ENCODE measurements around the gene PTCD2.
A peak's percentile ranks its signal among the peaks of the same experiment; 100 is the strongest.

Gene PTCD2

GRCh38 chr5:72291601-72292000 is 28.6 kb upstream of the PTCD2 start:
- H3K4me1 ChIP-seq (ENCODE audit: control insufficient read depth, low read length), result peaks cover 94% of the 10 kb centered on the region

GRCh38 chr5:72292411-72292810 is 27.8 kb upstream of the PTCD2 start:
- H3K4me3 ChIP-seq (ENCODE audit: low read length), result peak overlapping the region; percentile 72
- H3K4me2 ChIP-seq (ENCODE audit: low read length), result peak overlapping the region; percentile 94
- peaks cover 94% of the 10 kb centered on the region for H3K4me1 ChIP-seq (ENCODE audit: control insufficient read depth, low read length)
- no peaks in the 10 kb centered on the region for H4K20me1 ChIP-seq (ENCODE audit: control insufficient read depth, insufficient read depth, low read depth, low read length)
- H3K27me3 ChIP-seq (ENCODE audit: control insufficient read depth, low read length), result no peaks in the 10 kb centered on the region
- peaks cover 82% of the 10 kb centered on the region for H3K79me2 ChIP-seq (ENCODE audit: control insufficient read depth, low read length)
- TF ChIP-seq EZH2phosphoT487 (IDR thresholded peaks at IDR 0.05; ENCODE audit: borderline replicate concordance, low read length) (no peak), CTCF (IDR thresholded peaks at IDR 0.05; ENCODE audit: low read depth, low read length, poor library complexity, severe bottlenecking) (no peak)
- H3K9me3 ChIP-seq (ENCODE audit: control insufficient read depth, insufficient read depth, low read length), result no peaks in the 10 kb centered on the region
- peaks cover 62% of the 10 kb centered on the region for H3F3A ChIP-seq (ENCODE audit: control insufficient read depth, insufficient read depth)
- peaks cover 88% of the 10 kb centered on the region for H3K36me3 ChIP-seq (ENCODE audit: control insufficient read depth, low read length)
- H3K9me2 ChIP-seq (replicated peaks; ENCODE audit: control insufficient read depth, low read length), result no peaks in the 10 kb centered on the region
- H3K27ac ChIP-seq (ENCODE audit: low read depth, low read length), result peak overlapping the region; percentile 95

More at GRCh38 chr5:72291601-72292000, 28.6 kb upstream of the PTCD2 start:
- H4K20me1 ChIP-seq (ENCODE audit: control insufficient read depth, insufficient read depth, low read depth, low read length), result no peaks in the 10 kb centered on the region
- H3K27ac ChIP-seq (ENCODE audit: low read depth, low read length), result peak overlapping the region; percentile 95
- peak overlapping the region; percentile 94 for H3K4me2 ChIP-seq (ENCODE audit: low read length)
- H3K27me3 ChIP-seq (ENCODE audit: control insufficient read depth, low read length), result no peaks in the 10 kb centered on the region
- H3K36me3 ChIP-seq (ENCODE audit: control insufficient read depth, low read length), result peaks cover 88% of the 10 kb centered on the region
- no peaks in the 10 kb centered on the region for H3K9me2 ChIP-seq (replicated peaks; ENCODE audit: control insufficient read depth, low read length)
- H3F3A ChIP-seq (ENCODE audit: control insufficient read depth, insufficient read depth), result peaks cover 59% of the 10 kb centered on the region
- no peaks in the 10 kb centered on the region for H3K9me3 ChIP-seq (ENCODE audit: control insufficient read depth, insufficient read depth, low read length)
- peak overlapping the region; percentile 60 for H3K4me3 ChIP-seq (ENCODE audit: low read length)
- TF ChIP-seq CTCF (IDR thresholded peaks at IDR 0.05; ENCODE audit: low read depth, low read length, poor library complexity, severe bottlenecking), result no peak
- no peak for TF ChIP-seq EZH2phosphoT487 (IDR thresholded peaks at IDR 0.05; ENCODE audit: borderline replicate concordance, low read length)
- peaks cover 74% of the 10 kb centered on the region for H3K79me2 ChIP-seq (ENCODE audit: control insufficient read depth, low read length)

DNA sequence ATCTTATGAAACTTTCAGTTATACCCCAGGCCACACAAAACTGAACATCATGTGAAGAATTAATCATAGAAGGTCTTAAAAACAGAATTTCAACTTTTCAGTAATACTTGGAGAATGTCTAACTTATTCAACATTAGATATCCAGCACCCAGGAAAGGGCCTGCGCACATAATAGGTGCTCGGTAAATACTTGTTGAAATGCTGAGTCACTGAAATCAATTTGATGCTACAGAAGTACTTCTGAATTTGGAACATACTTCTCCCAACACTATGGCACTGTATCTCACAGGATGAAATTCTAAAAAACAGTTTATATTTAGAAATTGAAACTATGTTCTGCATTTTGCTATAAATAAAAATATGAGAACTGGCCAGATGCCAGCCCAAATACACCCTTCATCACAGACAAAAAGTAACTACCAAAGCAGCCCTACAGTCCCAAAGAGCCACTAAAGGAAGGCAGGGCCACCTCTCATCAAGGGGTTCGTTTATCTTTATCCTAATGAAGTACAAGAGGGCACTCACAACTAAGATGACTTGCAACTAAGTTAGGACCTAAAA is 26.6 kb upstream of the PTCD2 start:
- no peak for TF ChIP-seq EZH2phosphoT487 (IDR thresholded peaks at IDR 0.05; ENCODE audit: borderline replicate concordance, low read length)
- no peak for TF ChIP-seq CTCF (IDR thresholded peaks at IDR 0.05; ENCODE audit: low read depth, low read length, poor library complexity, severe bottlenecking)
- peaks cover 68% of the 10 kb centered on the region for H3F3A ChIP-seq (ENCODE audit: control insufficient read depth, insufficient read depth)
- peaks cover 79% of the 10 kb centered on the region for H3K79me2 ChIP-seq (ENCODE audit: control insufficient read depth, low read length)
- H3K4me1 ChIP-seq (ENCODE audit: control insufficient read depth, low read length), result peaks cover 94% of the 10 kb centered on the region
- no peaks in the 10 kb centered on the region for H3K9me3 ChIP-seq (ENCODE audit: control insufficient read depth, insufficient read depth, low read length)
- peak overlapping the region; percentile 94 for H3K4me2 ChIP-seq (ENCODE audit: low read length)
- H3K27ac ChIP-seq (ENCODE audit: low read depth, low read length), result peak overlapping the region; percentile 95
- H3K36me3 ChIP-seq (ENCODE audit: control insufficient read depth, low read length), result peaks cover 78% of the 10 kb centered on the region
- no peaks in the 10 kb centered on the region for H4K20me1 ChIP-seq (ENCODE audit: control insufficient read depth, insufficient read depth, low read depth, low read length)
- peak overlapping the region; percentile 72 for H3K4me3 ChIP-seq (ENCODE audit: low read length)
- H3K27me3 ChIP-seq (ENCODE audit: control insufficient read depth, low read length), result no peaks in the 10 kb centered on the region
- no peaks in the 10 kb centered on the region for H3K9me2 ChIP-seq (replicated peaks; ENCODE audit: control insufficient read depth, low read length)

All from DOHH2 (cell line).